SJCRH30 (cell line): ENCODE data around the gene KCNAB2. TPM values are rescaled to one million over a fixed set of nuclear protein-coding genes. Genes with fewer than 3 reads are reported as not detected.

Experiments
- DNase-seq, 2 experiments: peaks; one replicate each; pipeline ENCODE4 v3.0.0-alpha.2; 2015 to 2020
- H3K27ac ChIP-seq: fragments of 250-450 bp; sonication (Bioruptor Pico); 2 replicates; pipeline ENCODE4 v1.5.1; 2020; ENCODE audit warnings: mild to moderate bottlenecking, moderate library complexity
- H3K27me3 ChIP-seq: fragments of 250-450 bp; sonication (Bioruptor Pico); 2 replicates; pipeline ENCODE4 v1.5.1; 2020; ENCODE audit warnings: mild to moderate bottlenecking, moderate library complexity
- H3K36me3 ChIP-seq: fragments of 250-450 bp; sonication (Bioruptor Pico); 2 replicates; pipeline ENCODE4 v1.5.1; 2020; ENCODE audit warnings: mild to moderate bottlenecking, moderate library complexity
- H3K4me1 ChIP-seq: fragments of 250-450 bp; sonication (Bioruptor Pico); 2 replicates; pipeline ENCODE4 v1.5.1; 2020; ENCODE audit warnings: mild to moderate bottlenecking, moderate library complexity
- H3K4me3 ChIP-seq: fragments of 250-450 bp; sonication (Bioruptor Pico); 2 replicates; pipeline ENCODE4 v1.5.1; 2020; ENCODE audit warnings: mild to moderate bottlenecking, moderate library complexity
- H3K9me3 ChIP-seq: fragments of 250-450 bp; sonication (Bioruptor Pico); replicated peaks from 2 replicates; pipeline ENCODE4 v1.5.1; 2020; ENCODE audit warnings: mild to moderate bottlenecking, moderate library complexity
- total RNA-seq: library from RNA; depleted of rRNA; stranded (reverse); fragments of >200 nt; shearing (Covaris generic); gene quantifications from 2 replicates; pipeline ENCODE4 v1.2.3, GENCODE V29; 2014; rRNA removed

KCNAB2 gene
- 0.56 and 0.77 TPM in 2 replicates for total RNA-seq

- no peaks in the 10 kb centered on the region for H3K9me3 ChIP-seq
- H3K27me3 ChIP-seq, result peaks cover 51% of the 10 kb centered on the region
- DNase-seq, result no peak
- H3K4me1 ChIP-seq, result no peaks in the 10 kb centered on the region
- no peak within 1 kb of the TSS for H3K27ac ChIP-seq
- no peaks in the 10 kb centered on the region for H3K36me3 ChIP-seq
- no peak within 1 kb of the TSS for H3K4me3 ChIP-seq
Observed at GRCh38 chr1:6045561-6045960, at the start of gene KCNAB2. TSS of gene KCNAB2 (plus strand) at chr1:6045888. CDS start at chr1:6051537, 5,649 bp downstream.

- no peak for DNase-seq
- peaks cover 10% of the 10 kb centered on the region for H3K4me1 ChIP-seq
Observed at GRCh38 chr1:5996641-5997270, 48.9 kb upstream of the KCNAB2 start.

GRCh38 chr1:5997316-5997715 is 48.4 kb upstream of the KCNAB2 start:
- no peak overlapping the region for H3K27ac ChIP-seq
- no peaks in the 10 kb centered on the region for H3K27me3 ChIP-seq
- no peaks in the 10 kb centered on the region for H3K9me3 ChIP-seq
- DNase-seq, result no peak
- peaks cover 15% of the 10 kb centered on the region for H3K4me1 ChIP-seq
- no peak overlapping the region for H3K4me3 ChIP-seq
- H3K36me3 ChIP-seq, result no peaks in the 10 kb centered on the region

More at GRCh38 chr1:5996641-5997270, 48.9 kb upstream of the KCNAB2 start:
- Histone ChIP-seq H3K4me3 (no peak overlapping the region), H3K27me3 (no peaks in the 10 kb centered on the region), H3K27ac (no peak overlapping the region), H3K36me3 (no peaks in the 10 kb centered on the region), H3K9me3 (no peaks in the 10 kb centered on the region)

DNA sequence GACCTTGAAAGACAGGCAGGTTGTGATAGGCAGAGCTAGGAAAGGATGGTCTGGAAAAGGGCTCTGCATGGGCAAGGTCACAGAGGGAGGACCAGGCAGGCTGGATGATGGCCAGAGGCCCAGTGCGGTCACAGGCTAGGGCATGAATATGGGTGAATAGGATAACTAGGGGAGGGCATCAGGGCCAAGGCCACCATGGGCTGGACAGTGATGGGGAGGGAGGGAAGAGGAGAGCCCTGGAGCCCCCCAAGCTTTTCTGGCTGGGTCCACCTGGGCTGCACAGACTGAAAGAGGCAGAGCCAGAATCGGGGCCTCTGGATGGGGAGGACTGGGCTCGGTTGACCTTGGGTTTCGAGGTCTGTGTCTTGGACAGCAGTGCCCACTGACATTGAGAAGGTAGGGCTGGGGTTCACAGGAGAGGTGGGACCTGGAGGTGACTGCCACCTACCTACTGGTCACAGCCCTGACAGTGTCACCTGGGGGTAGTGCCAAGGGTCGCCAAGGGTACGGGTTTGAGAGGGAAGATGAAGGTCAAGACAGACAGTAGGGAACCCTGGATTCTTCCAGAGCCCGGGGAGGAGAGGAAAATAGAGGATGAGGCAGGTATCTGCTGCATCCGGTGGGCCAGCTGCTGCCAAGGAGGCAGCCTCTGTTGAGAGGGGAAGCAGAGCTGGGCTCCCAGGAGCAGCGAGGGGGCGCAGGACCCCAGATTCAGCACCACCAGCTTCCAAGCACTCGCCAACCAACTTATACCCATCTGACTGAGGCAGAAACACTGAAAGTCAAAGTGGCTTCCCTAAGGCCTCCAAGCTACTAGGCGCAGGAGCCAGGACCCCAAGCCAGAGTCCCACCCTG is 47.4 kb upstream of the KCNAB2 start:
- Histone ChIP-seq H3K27ac (no peak overlapping the region), H3K9me3 (no peaks in the 10 kb centered on the region), H3K27me3 (no peaks in the 10 kb centered on the region), H3K4me3 (no peak overlapping the region), H3K36me3 (no peaks in the 10 kb centered on the region), H3K4me1 (peaks cover 20% of the 10 kb centered on the region)
- DNase-seq, result no peak

DNA sequence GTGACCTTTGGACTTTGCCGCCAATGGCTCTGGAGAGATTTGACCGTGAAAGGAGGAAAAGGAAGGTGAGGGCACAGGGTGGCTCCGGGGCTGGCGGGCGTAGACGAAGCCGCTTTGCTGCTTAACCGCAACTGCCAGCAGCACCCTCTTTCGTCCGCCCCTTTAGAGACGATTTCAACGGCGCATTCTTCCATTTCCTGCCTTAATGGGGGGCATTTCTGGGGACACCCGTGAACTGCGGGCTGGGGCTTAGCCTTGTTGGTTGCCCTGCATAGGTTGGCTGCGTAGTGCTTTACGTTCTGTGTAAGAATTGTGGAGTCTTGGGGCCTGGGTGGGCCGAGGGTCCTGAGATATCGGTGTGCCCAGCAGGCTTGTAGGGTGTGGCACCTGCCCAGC is 46.8 kb upstream of the KCNAB2 start:
- Histone ChIP-seq H3K4me3 (no peak overlapping the region), H3K36me3 (no peaks in the 10 kb centered on the region), H3K27me3 (no peaks in the 10 kb centered on the region), H3K9me3 (no peaks in the 10 kb centered on the region), H3K4me1 (peaks cover 14% of the 10 kb centered on the region), H3K27ac (no peak overlapping the region)
- DNase-seq, result no peak

DNA sequence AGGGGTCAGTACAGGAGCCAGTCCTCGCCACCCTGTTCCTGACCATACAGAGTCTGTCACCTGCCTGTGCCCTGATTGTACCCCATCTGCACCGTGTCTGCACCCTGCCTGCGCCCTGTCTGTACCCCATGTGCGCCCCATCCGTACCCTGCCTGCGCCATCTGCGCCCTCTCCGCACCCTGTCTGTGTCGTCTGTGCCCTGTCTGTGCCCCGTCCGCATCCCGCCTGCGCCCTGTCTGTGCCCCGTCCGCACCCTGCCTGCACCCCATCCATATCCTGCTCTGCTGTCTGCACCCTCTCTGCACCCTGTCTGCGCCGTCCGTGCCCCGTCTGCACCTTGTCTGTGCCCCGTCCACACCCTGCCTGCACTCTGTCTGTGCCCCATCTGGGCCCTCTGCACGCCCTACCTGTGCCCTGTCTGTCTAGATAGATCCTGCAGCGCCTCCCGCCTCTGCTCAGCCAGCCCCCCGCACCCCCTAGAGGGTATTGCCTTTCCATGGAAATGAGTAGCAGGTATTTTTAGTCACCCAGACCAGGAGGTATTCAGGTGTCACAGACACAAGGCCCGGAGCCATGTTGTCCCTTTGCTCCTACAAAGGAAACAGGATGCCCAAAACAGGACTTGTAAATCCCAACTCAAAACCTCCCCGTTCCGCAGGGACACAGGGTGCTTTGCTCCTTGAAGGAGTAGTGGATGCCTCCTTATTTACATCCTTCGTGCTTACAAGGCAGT is 45.8 kb upstream of the KCNAB2 start:
- Histone ChIP-seq H3K4me3 (no peak overlapping the region), H3K27me3 (no peaks in the 10 kb centered on the region), H3K36me3 (no peaks in the 10 kb centered on the region), H3K9me3 (no peaks in the 10 kb centered on the region), H3K27ac (no peak overlapping the region), H3K4me1 (peaks cover 12% of the 10 kb centered on the region; the same call in 1 of the 2 replicates)
- DNase-seq, result no peak

GRCh38 chr1:6000444-6001288 is 45.0 kb upstream of the KCNAB2 start:
- Histone ChIP-seq H3K4me1 (peaks cover 12% of the 10 kb centered on the region; the same call in 1 of the 2 replicates), H3K4me3 (no peak overlapping the region), H3K27ac (no peak overlapping the region), H3K27me3 (no peaks in the 10 kb centered on the region), H3K9me3 (no peaks in the 10 kb centered on the region), H3K36me3 (no peaks in the 10 kb centered on the region)
- no peak for DNase-seq

- Histone ChIP-seq H3K9me3 (no peaks in the 10 kb centered on the region), H3K27me3 (no peaks in the 10 kb centered on the region)
- DNase-seq, result peak; percentile 64 to 69
Observed at GRCh38 chr1:6001992-6002576, 43.6 kb upstream of the KCNAB2 start.

GRCh38 chr1:6002714-6003501 is 42.8 kb upstream of the KCNAB2 start:
- no peak overlapping the region for H3K27ac ChIP-seq
- H3K4me1 ChIP-seq, result peaks cover 12% of the 10 kb centered on the region; the same call in 1 of the 2 replicates
- H3K4me3 ChIP-seq, result no peak overlapping the region
- H3K27me3 ChIP-seq, result no peaks in the 10 kb centered on the region
- no peaks in the 10 kb centered on the region for H3K36me3 ChIP-seq
- DNase-seq, result peak in 1 of 2 experiments; percentile 34
- no peaks in the 10 kb centered on the region for H3K9me3 ChIP-seq

More at GRCh38 chr1:6001992-6002576, 43.6 kb upstream of the KCNAB2 start:
- H3K4me1 ChIP-seq, result peaks cover 12% of the 10 kb centered on the region; the same call in 1 of the 2 replicates
- no peaks in the 10 kb centered on the region for H3K36me3 ChIP-seq
- no peak overlapping the region for H3K27ac ChIP-seq
- no peak overlapping the region for H3K4me3 ChIP-seq

GRCh38 chr1:6003568-6004411 is 41.9 kb upstream of the KCNAB2 start:
- H3K27me3 ChIP-seq, result no peaks in the 10 kb centered on the region
- no peak overlapping the region for H3K27ac ChIP-seq
- no peaks in the 10 kb centered on the region for H3K9me3 ChIP-seq
- no peak overlapping the region for H3K4me3 ChIP-seq
- H3K36me3 ChIP-seq, result no peaks in the 10 kb centered on the region
- DNase-seq, result peak in 1 of 2 experiments; percentile 33
- H3K4me1 ChIP-seq, result peaks cover 12% of the 10 kb centered on the region; the same call in 1 of the 2 replicates

DNA sequence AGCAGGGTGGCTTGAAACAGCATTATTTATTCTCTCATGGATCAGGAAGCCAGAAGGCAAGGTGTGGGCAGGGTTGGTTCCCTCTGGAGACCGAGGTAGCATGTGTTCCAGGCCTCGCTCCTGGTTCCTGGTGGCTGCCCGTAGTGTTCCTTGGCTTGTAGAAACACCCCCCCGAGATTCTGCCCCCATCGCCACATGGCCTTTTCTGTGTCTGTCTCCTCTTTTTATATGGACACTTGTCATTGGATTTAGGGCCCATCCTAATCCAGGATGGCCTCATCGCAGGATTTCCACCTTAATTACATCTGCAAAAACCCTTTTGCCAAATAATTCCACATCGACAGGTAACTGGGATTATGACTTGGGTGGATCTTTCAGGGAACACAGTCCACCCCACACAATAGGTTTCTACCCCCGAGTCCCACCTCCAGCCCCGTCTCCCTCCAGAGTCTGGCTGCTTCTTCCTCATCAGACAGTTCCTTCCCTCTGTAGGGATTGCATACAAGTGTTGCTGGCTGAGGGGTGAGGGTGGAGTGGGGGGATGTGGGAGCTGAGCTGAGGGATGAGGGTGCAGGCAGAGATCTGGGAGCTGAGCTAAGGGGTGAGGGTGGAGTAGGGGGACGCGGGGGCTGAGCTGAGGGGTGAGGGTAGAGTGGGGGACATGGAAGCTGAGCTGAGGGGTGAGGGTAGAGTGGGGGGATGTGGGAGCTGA is 41.1 kb upstream of the KCNAB2 start:
- Histone ChIP-seq H3K36me3 (no peaks in the 10 kb centered on the region), H3K27me3 (no peaks in the 10 kb centered on the region), H3K4me1 (peaks cover 12% of the 10 kb centered on the region; the same call in 1 of the 2 replicates), H3K27ac (no peak overlapping the region), H3K9me3 (no peaks in the 10 kb centered on the region), H3K4me3 (no peak overlapping the region)
- no peak for DNase-seq
